Ishikawa (cell line): ENCODE results near the gene MMP10.

Source experiments
- CEBPB ChIP-seq: IDR thresholded peaks from 2 replicates; pipeline ENCODE4 v1.6.1; 2012
- CREB1 ChIP-seq: IDR thresholded peaks from 2 replicates; pipeline ENCODE4 v1.6.1; 2012; ENCODE audit warnings: low read depth
- EGR1 ChIP-seq: IDR thresholded peaks from 2 replicates; pipeline ENCODE4 v1.6.1; 2012
- EP300 ChIP-seq: IDR thresholded peaks from 2 replicates; pipeline ENCODE4 v1.6.1; 2012; ENCODE audit warnings: borderline replicate concordance
- FOXM1 ChIP-seq: IDR thresholded peaks from 2 replicates; pipeline ENCODE4 v1.6.1; 2012; ENCODE audit warnings: low read depth, borderline replicate concordance
- MAX ChIP-seq: IDR thresholded peaks from 2 replicates; pipeline ENCODE4 v1.6.1; 2012
- NFIC ChIP-seq: IDR thresholded peaks from 2 replicates; pipeline ENCODE4 v1.6.1; 2012
- RAD21 ChIP-seq: IDR thresholded peaks from 2 replicates; pipeline ENCODE4 v1.6.1; 2012; ENCODE audit warnings: low read depth
- REST ChIP-seq: IDR thresholded peaks from 2 replicates; pipeline ENCODE4 v1.6.1; 2012; ENCODE audit warnings: low read depth, mild to moderate bottlenecking
- TAF1 ChIP-seq: IDR thresholded peaks from 2 replicates; pipeline ENCODE4 v1.6.1; 2012; ENCODE audit warnings: low read depth, mild to moderate bottlenecking
- TCF12 ChIP-seq: IDR thresholded peaks from 2 replicates; pipeline ENCODE4 v1.6.1; 2012; ENCODE audit warnings: low read depth
- TEAD4 ChIP-seq: IDR thresholded peaks from 2 replicates; pipeline ENCODE4 v1.6.1; 2012
- USF1 ChIP-seq: IDR thresholded peaks from 2 replicates; pipeline ENCODE4 v1.6.1; 2012
- YY1 ChIP-seq: IDR thresholded peaks from 2 replicates; pipeline ENCODE4 v1.6.1; 2012; ENCODE audit warnings: low read depth
- ZBTB7A ChIP-seq: IDR thresholded peaks from 2 replicates; pipeline ENCODE4 v1.6.1; 2012; ENCODE audit warnings: low read depth

The MMP10 gene

GRCh38 chr11:102762361-102762767 lies 18.1 kb downstream of the MMP10 start:
- no peak for TF ChIP-seq TCF12
- no peak for TF ChIP-seq EP300
- TF ChIP-seq TEAD4: no peak
- TF ChIP-seq ZBTB7A: no peak
- TF ChIP-seq TAF1: no peak
- no peak for TF ChIP-seq RAD21
- no peak for TF ChIP-seq NFIC
- no peak for TF ChIP-seq FOXM1
- TF ChIP-seq MAX: no peak
- no peak for TF ChIP-seq YY1
- TF ChIP-seq CREB1: no peak
- no peak for TF ChIP-seq CEBPB
- TF ChIP-seq EGR1: no peak
- no peak for TF ChIP-seq USF1

- TF ChIP-seq TEAD4 (peak; percentile 19; the same call in 1 of the 2 replicates), EP300 (no peak), CEBPB (no peak), CREB1 (no peak), NFIC (no peak), ZBTB7A (no peak), RAD21 (no peak)
These were observed 18.7 kb downstream of the MMP10 start for GRCh38 chr11:102761646-102762238.

- no peak for TF ChIP-seq MAX
- 0 out of 2 replicates have a peak, but pooled peaks have one; percentile 26 for TF ChIP-seq CEBPB
- no peak for TF ChIP-seq EGR1
These were observed 19.9 kb downstream of the MMP10 start for GRCh38 chr11:102760344-102761035.

GRCh38 chr11:102757823-102758549 lies 22.4 kb downstream of the MMP10 start:
- TF ChIP-seq TEAD4 (no peak), TCF12 (no peak), FOXM1 (no peak)

- TF ChIP-seq TCF12 (no peak), FOXM1 (no peak), EP300 (no peak), YY1 (no peak), MAX (no peak), EGR1 (no peak), TEAD4 (no peak), REST (no peak)
These were observed 27.2 kb downstream of the MMP10 start for GRCh38 chr11:102753267-102753666.

- TF ChIP-seq FOXM1: no peak
- no peak for TF ChIP-seq MAX
- no peak for TF ChIP-seq NFIC
- no peak for TF ChIP-seq TAF1
- TF ChIP-seq RAD21: no peak
- no peak for TF ChIP-seq EP300
- no peak for TF ChIP-seq CEBPB
- TF ChIP-seq YY1: no peak
- TF ChIP-seq TEAD4: no peak
- TF ChIP-seq USF1: no peak
- TF ChIP-seq ZBTB7A: no peak
- no peak for TF ChIP-seq CREB1
- no peak for TF ChIP-seq TCF12
- TF ChIP-seq REST: no peak
- TF ChIP-seq EGR1: no peak
These were observed 28.8 kb downstream of the MMP10 start for GRCh38 chr11:102751673-102752072.
